Measurements from ENCODE around the gene MINDY3.

Gene MINDY3

GRCh38 chr10:15879663-15880062, 19.4 kb upstream of the MINDY3 start:
- TF ChIP-seq CTCF (IDR thresholded peaks at IDR 0.05): no peak

DNA sequence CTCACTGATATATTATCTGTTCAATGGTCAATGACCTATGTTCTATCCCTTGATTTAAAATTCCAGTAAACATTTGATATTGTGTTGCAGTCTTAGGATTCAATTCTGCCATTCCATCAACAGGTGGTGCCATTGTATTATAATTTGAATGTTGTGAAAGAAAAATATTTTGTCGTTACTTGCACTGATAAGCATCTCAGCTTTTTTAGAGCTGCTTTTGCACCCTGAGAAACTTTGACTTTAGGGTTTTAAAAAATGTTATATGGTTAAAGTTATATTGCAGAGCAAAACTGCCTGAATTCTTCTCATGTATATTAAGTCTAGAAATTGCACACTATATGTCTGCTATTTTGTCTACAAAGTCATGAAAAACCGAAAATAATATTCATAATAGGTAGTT, 18.8 kb upstream of the MINDY3 start:
- TF ChIP-seq CTCF (IDR thresholded peaks at IDR 0.05): peak; percentile 90

GRCh38 chr10:15877836-15878576, 17.7 kb upstream of the MINDY3 start:
- TF ChIP-seq CTCF (IDR thresholded peaks at IDR 0.05): no peak

DNA sequence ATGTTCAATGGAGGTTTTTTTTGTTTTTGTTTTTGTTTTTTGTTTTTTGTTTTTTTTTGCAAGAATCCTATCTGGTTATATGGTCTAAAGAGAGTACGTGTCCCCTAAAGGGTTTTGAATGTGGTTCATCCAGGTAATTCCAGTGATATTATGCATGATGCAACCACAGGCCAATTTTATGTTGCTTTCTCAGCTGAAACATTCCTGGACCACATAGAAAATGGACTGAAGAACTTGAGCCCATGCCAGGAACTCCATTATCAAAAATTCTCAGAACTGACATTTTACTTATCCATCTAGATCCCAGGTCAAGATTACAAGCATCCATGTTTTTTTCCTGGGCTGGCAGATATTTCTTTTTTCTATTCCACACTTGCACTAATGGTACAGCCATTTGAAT, 11.5 kb upstream of the MINDY3 start:
- no peak for TF ChIP-seq CTCF (IDR thresholded peaks at IDR 0.05)

DNA sequence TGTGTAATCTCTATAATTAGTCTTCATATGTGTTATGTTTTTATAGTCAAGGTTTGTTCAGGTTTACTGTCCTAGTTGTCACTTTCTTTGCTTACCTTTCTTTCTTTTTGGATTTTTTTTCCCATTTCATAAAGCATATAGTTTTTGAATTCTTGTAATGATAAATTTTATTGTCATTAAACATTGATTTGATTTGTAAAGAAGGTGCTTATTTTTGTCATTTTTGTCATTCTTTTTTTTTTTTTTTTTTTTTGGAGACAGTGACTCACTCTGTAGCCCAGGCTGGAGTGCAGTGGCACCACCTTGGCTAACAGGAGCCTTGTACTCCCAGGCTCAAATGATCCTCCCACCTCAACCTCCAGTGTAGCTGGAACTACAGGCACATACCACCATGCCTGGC, 9.6 kb upstream of the MINDY3 start:
- TF ChIP-seq CTCF (IDR thresholded peaks at IDR 0.05): no peak

DNA sequence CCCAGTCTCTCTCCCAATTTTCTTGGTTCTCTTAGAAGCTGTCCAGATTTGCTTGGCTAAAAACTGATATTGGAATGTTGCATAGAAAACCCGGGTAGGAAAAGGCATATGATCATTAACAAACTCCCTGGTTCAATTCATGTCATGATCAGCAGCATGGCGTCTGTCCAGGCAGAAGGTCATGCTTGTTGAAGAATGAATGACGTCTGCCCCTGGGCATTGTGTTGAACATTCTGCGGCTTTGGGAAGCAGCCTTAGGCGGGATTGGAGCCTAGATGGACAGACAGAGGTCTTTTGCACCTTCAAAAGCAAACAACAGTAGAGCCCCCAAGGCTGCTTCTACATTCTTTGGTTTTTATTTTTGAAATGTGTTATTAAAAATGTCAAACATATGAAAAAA, 7.7 kb upstream of the MINDY3 start:
- TF ChIP-seq CTCF (IDR thresholded peaks at IDR 0.05): no peak

DNA sequence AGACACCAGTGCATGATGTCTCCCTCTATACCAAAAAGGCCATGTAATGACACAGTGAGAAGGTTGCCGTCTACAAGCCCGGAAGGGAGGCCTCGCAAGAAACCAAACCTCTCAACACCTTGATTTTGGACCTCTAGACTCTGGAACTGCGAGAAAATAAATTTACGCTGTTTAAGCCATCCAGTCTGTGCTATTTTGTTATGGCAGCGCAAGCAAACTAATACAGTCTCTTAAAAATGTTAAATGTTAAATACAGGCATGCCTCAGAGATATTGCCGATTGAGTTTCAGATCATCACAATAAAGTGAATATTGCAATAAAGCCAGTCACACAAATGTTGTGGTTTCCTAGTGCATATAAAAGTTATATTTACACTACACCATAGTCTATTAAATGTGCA, 5.0 kb upstream of the MINDY3 start:
- no peak for TF ChIP-seq CTCF (IDR thresholded peaks at IDR 0.05)

DNA sequence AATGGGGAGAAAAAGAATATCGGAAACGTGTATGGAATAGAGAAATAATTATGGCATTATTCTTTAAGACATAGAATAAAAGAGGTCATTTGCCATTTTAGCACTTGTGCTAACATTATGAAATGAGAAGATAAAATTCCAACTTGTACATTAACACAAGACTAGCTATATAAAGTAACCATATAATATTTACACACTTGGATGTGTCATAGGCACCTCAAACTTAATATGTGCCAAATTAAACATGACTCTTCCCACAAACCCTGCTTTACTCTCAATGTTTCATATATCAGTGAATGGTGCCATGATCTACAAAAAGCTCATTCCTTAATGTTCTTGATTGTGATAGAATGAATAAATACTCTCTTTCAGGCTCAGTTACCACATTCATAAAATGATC, 4.1 kb upstream of the MINDY3 start:
- TF ChIP-seq CTCF (IDR thresholded peaks at IDR 0.05): no peak
